GM12872 (cell line): Measurements from ENCODE around the gene SMIM33.

Experiments used
- TF ChIP-seq, protein P1 (sequence below): IDR thresholded peaks from 3 replicates; pipeline ENCODE4 v1.5.1; 2011; ENCODE audit warnings: low read depth, mild to moderate bottlenecking, low read length, moderate library complexity; ENCODE audit not compliant: insufficient read depth

The SMIM33 gene

DNA sequence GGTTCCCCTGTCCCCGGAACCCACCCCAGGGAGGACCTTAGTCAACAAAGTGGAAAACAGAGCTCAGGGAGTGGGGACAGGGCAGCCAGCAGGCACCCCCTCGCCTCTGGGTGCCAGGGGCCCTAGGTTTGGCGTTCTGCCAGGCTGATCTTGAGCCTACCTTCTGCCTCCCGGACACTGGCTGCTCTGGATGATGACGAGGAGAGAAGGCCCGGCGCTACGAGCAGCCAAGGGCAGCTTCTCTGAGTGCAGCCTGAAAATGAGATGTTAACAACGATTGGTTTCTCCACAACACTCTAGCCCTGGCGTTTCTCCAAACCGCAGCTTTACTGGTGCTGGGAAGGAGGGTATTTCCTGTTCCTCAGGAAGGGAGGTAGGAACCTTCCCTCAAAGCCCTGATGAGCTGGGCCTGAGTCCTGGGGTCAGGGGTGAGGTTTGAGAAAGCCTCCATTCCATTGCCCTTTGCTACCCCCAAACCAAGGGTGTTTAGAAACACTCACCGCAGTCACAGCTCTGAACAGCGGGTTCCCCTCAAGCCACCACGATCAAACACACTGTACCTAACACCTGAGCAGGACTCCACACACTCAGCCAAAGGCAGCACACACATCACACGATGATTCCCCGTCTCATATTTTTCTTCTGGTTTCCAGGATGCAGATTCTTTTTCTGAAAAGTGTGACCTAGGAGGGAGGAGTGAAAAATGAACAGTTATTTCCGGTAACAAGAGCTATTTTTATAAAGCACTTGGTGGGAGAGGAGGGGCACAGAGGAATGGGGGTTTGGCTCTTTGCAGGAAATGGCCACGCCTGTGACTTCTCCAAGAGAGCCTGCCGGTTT, 11.5 kb downstream of the SMIM33 start, which contains the start of gene STING1:
Gene STING1, minus strand, starts transcription at position 709 of the 840 bp plus-strand sequence. CDS start 1,054 bp downstream, outside the sequence.
- TF ChIP-seq, protein P1, sequence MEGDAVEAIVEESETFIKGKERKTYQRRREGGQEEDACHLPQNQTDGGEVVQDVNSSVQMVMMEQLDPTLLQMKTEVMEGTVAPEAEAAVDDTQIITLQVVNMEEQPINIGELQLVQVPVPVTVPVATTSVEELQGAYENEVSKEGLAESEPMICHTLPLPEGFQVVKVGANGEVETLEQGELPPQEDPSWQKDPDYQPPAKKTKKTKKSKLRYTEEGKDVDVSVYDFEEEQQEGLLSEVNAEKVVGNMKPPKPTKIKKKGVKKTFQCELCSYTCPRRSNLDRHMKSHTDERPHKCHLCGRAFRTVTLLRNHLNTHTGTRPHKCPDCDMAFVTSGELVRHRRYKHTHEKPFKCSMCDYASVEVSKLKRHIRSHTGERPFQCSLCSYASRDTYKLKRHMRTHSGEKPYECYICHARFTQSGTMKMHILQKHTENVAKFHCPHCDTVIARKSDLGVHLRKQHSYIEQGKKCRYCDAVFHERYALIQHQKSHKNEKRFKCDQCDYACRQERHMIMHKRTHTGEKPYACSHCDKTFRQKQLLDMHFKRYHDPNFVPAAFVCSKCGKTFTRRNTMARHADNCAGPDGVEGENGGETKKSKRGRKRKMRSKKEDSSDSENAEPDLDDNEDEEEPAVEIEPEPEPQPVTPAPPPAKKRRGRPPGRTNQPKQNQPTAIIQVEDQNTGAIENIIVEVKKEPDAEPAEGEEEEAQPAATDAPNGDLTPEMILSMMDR, result no peak

DNA sequence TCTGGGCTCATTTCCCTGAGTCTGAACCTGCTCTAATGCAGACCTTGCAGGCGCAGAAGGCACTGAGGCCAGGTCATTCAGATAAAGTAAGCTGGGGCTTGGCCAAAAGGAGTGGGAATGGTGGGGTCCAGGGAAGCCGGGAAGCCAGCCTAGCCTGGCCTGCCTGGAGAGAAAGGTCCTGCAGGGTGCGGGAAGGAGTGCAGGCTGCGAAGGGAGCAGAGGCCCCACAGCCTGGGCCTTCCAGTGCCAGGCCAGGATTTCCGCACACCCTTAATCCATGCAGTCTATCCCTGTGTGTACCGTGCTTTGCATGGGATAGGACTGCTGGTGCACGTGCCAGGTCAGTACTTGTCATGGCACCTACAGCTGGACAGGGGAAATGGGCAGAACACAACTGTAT, 15.4 kb downstream of the SMIM33 start:
- TF ChIP-seq, protein P1, result no peak

GRCh38 chr5:139488260-139488659, 17.5 kb downstream of the SMIM33 start:
- TF ChIP-seq, protein P1, result no peak

GRCh38 chr5:139492700-139493192, 21.9 kb downstream of the SMIM33 start:
- TF ChIP-seq, protein P1, result no peak

- TF ChIP-seq, protein P1, result no peak
Observed at GRCh38 chr5:139494256-139494655, 23.5 kb downstream of the SMIM33 start.

GRCh38 chr5:139494832-139495231, 24.0 kb downstream of the SMIM33 start:
- TF ChIP-seq, protein P1, result no peak

- TF ChIP-seq, protein P1, result no peak
Observed at GRCh38 chr5:139495638-139496435, 25.0 kb downstream of the SMIM33 start.
